Activated T-helper 1 cell treated with anti-CD3 and anti-CD28 coated beads, Interleukin-12 subunit alpha, Interleukin-12 subunit beta, Interleukin-2, Interleukin-4 antibody, amounts not matched to agents 30 ng/mL and 10 ng/mL and 1 ng/mL, durations not matched to agents 14 hours and 24 hours and 36 hours (primary cell): Measurements from ENCODE around the gene ADGB. TPM values are rescaled to one million over a fixed set of nuclear protein-coding genes. Genes with fewer than 3 reads are reported as not detected.
"Not testable (repeated sequence)": the region's sequence is repeated elsewhere in the genome, so short reads cannot be mapped to it uniquely, and the experiment has no call there.

Source experiments
- DNase-seq: peaks from one replicate; pipeline ENCODE4 v3.0.0; 2021; ENCODE audit warnings: low spot score
- H3K27ac Mint-ChIP-seq: one replicate; pipeline ENCODE4 v1.8.0; 2021; ENCODE audit warnings: mild to moderate bottlenecking, mixed read lengths
- H3K27me3 Mint-ChIP-seq: one replicate; pipeline ENCODE4 v1.8.0; 2022; ENCODE audit warnings: mild to moderate bottlenecking, moderate library complexity, mixed read lengths; ENCODE audit not compliant: insufficient read depth
- H3K36me3 Mint-ChIP-seq: one replicate; pipeline ENCODE4 v1.8.0; 2021; ENCODE audit warnings: low read depth, mixed read lengths
- H3K4me1 Mint-ChIP-seq: one replicate; pipeline ENCODE4 v1.8.0; 2021; ENCODE audit warnings: low read depth, mixed read lengths
- H3K4me3 Mint-ChIP-seq: one replicate; pipeline ENCODE4 v1.8.0; 2021; ENCODE audit warnings: mild to moderate bottlenecking, moderate library complexity, mixed read lengths
- H3K9me3 Mint-ChIP-seq: one replicate; pipeline ENCODE4 v1.8.0; 2021; ENCODE audit warnings: mixed read lengths
- intact Hi-C: fragments of 100-400 bp; cut with micrococcal nuclease; formaldehyde crosslinking; loops from one replicate; pipeline ENCODE4 v1.15.1; 2024
- total RNA-seq: library from RNA; stranded (reverse); gene quantifications from 2 replicates; pipeline ENCODE4 v1.2.3, GENCODE V29; 2022

ADGB gene
- total RNA-seq, 1 donor from 2014 or later: not detected

DNA sequence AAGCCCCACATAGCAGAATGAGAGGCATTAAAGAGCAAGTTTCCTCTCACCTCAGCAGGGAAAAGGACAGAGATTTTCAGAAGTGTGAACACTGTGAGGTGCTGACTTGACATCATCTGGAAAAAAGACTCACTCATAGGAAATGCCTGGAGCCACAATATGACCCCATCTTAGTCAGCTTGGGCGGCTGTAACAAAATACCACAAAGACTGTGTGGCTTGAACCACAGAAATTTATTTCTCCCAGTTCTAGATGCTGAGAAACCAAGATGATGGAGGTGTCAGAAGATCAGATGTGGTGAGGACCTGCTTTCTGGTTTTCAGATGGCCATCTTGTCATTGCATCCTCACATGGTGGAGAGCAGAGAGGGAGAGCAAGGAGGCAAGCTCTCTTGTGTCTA lies 253.1 kb downstream of the ADGB start:
- peaks cover 5% of the 10 kb centered on the region for H3K36me3 Mint-ChIP-seq
- peak overlapping the region; percentile 75 for H3K27ac Mint-ChIP-seq
- peaks cover 52% of the 10 kb centered on the region for H3K4me1 Mint-ChIP-seq
- DNase-seq: peak; percentile 22
- intact Hi-C loops: loop anchor here (1.0 to 10.0 kb wide), 9 partner anchors 24 to 1910 kb away; no protein-coding TSS in a partner anchor
- no peaks in the 10 kb centered on the region for H3K27me3 Mint-ChIP-seq
- peaks cover 39% of the 10 kb centered on the region for H3K9me3 Mint-ChIP-seq
- H3K4me3 Mint-ChIP-seq: no peak overlapping the region

DNA sequence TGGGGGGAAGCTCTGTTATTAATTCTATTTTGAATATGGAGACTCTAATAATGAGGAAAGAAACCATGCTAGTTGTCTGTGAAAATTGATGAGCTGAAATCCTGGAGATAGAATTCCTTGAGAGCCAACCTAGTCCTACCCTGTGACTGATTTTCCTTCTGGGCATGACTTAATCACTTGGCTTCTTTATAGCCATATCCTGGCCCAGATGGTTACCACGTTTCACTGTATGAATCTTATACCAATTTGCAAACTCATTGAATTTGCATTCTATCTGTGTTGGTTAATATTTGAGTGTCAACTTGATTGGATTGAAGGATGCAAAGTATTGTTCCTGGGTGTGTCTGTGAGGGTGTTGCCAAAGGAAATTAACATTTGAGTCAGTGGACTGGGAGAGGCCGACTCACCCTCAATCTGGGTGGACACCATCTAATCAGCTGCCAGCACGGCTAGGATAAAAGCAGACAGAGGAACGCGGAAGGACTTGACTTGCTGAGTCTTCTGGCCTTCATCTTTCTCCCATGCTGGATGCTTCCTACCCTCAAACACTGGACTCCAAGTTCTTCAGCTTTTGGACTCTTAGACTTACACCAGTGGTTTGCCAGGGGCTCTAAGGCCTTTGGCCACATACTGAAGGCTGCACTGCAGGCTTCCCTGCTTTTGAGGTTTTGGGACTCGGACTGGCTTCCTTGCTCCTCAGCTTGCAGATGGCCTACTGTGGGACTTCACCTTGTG lies 255.9 kb downstream of the ADGB start:
- Mint-ChIP-seq H3K9me3 (peaks cover 29% of the 10 kb centered on the region), H3K4me1 (peaks cover 62% of the 10 kb centered on the region)
- not testable (repeated sequence) for H3K27me3 Mint-ChIP-seq, DNase-seq, H3K27ac Mint-ChIP-seq, H3K36me3 Mint-ChIP-seq, H3K4me3 Mint-ChIP-seq
- intact Hi-C loops: loop anchor here (5.0 to 10.0 kb wide), 6 partner anchors 98 to 1908 kb away; partner anchors contain the start of gene SAMD5

DNA sequence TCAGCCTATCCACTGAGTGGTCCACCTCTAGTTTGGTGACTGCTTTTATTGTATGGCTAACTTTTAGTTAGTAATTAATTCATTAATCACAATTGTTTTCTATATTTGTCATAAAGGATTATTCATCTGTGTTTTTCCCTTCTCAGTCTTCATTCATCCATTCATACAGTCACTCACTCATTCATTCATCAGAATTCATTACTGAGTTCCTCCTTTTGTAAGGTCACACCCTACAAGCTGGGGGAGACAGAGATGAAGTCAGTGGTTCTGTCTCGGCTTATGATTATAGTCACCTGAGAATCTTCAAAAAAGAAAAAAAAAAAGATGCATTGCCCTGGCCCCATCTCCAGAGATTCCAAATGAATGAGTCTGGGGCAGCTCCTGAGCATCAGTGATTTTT lies 257.1 kb downstream of the ADGB start:
- no peak overlapping the region for H3K4me3 Mint-ChIP-seq
- H3K36me3 Mint-ChIP-seq: peaks cover 5% of the 10 kb centered on the region
- intact Hi-C loops: loop anchor here (1.0 to 10.0 kb wide), 7 partner anchors 20 to 1589 kb away; partner anchors contain the start of gene SAMD5
- H3K9me3 Mint-ChIP-seq: peaks cover 23% of the 10 kb centered on the region
- H3K4me1 Mint-ChIP-seq: peaks cover 51% of the 10 kb centered on the region
- no peak overlapping the region for H3K27ac Mint-ChIP-seq
- no peaks in the 10 kb centered on the region for H3K27me3 Mint-ChIP-seq
- DNase-seq: no peak

DNA sequence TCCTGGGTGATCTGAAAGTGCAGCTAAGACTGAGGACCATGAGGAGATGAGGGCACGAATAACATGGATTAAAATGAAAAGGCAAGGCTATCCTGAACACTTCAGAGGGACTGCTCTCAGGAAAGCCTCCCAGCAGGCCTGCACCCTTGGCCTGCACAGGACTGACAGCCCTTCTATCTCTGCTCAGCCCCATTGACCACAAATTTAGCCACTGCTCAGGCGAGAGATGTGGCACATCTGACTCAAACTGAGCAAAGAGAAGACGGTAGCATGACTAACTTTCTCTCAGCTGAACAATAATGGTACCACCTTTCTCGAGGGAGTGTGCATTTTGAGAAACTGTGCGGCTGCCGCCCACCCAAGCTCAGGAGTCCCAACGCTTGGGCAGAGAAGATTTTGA lies 257.5 kb downstream of the ADGB start:
- Mint-ChIP-seq H3K9me3 (peaks cover 23% of the 10 kb centered on the region), H3K27me3 (peaks cover 3% of the 10 kb centered on the region)
- intact Hi-C loops: loop anchor here (1.0 to 10.0 kb wide), 7 partner anchors 20 to 1589 kb away; partner anchors contain the start of gene SAMD5

DNA sequence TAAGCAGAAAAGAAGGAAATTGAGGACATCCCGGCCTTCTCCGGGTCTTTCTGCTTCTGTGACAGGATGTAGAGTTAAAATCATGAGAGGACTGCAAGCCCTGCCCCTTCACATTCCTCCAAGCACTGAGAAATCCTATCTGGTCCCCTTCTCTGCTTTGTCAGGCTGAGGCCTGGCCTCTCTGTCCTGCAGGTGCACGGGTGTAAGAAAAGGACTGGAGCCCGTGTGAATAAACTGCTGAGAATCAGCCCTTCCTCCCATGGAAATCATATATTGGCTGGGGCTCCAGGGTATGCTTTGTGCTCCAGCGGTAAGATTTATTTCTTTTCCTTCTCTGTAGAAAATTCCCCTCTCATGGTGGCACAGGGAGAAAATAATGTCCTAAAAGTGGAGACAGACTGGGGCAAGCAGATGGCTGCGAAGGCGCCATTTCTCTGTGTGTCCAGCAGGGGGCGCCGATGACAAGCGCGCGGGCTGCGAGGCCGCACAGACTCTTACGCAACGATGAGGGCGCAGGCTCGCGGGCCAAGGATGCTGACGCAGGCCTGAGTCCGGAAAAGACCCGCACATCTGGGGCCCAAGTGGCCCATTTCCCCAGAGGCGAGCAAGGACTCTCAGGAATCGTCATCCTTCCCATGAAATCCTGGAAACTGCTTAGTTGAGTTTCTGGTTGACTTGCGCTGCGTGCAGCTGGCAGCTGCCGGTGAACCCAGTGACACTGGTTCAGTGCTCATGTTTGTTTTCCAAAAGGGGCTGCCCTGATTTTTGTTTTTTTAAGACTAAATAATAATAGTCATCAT lies 258.6 kb downstream of the ADGB start:
- peaks cover 3% of the 10 kb centered on the region for H3K27me3 Mint-ChIP-seq
- peaks cover 2% of the 10 kb centered on the region for H3K36me3 Mint-ChIP-seq
- peak; percentile 66 for DNase-seq
- H3K4me1 Mint-ChIP-seq: peaks cover 36% of the 10 kb centered on the region
- H3K27ac Mint-ChIP-seq: peak overlapping the region; percentile 54
- peaks cover 14% of the 10 kb centered on the region for H3K9me3 Mint-ChIP-seq
- no peak overlapping the region for H3K4me3 Mint-ChIP-seq
- intact Hi-C loops: loop anchor here (1.0 to 10.0 kb wide), 8 partner anchors 95 to 1587 kb away; partner anchors contain the start of gene SAMD5

More for the DNA sequence above, 257.5 kb downstream of the ADGB start:
- DNase-seq: no peak
- Mint-ChIP-seq H3K36me3 (peaks cover 5% of the 10 kb centered on the region), H3K27ac (peak overlapping the region; percentile 53), H3K4me3 (peak overlapping the region; percentile 34), H3K4me1 (peaks cover 47% of the 10 kb centered on the region)

DNA sequence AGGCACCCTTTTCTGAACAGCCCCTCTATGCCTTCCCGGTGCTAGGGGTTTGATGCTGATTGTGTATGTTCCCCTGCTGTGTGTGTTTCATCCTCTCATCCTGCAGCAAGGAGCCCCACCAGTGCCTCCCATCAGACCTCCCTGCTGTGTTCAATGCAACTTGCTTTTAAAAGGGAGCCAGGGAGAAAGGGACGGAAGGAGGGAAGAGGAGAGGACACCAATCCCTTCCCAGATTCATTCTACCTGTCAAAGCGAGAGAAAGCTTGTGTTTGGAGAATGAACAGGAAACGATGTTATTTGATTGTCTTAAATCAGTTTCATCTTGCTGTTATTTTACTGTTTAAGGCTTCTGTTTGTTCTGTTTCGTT lies 259.2 kb downstream of the ADGB start:
- intact Hi-C loops: loop anchor here (1.0 to 10.0 kb wide), 8 partner anchors 94 to 1587 kb away; partner anchors contain the start of gene SAMD5
- peaks cover 2% of the 10 kb centered on the region for H3K36me3 Mint-ChIP-seq
- H3K4me1 Mint-ChIP-seq: peaks cover 31% of the 10 kb centered on the region
- peaks cover 3% of the 10 kb centered on the region for H3K27me3 Mint-ChIP-seq
- H3K4me3 Mint-ChIP-seq: peak overlapping the region; percentile 56
- no peak for DNase-seq
- H3K27ac Mint-ChIP-seq: no peak overlapping the region
- peaks cover 8% of the 10 kb centered on the region for H3K9me3 Mint-ChIP-seq

DNA sequence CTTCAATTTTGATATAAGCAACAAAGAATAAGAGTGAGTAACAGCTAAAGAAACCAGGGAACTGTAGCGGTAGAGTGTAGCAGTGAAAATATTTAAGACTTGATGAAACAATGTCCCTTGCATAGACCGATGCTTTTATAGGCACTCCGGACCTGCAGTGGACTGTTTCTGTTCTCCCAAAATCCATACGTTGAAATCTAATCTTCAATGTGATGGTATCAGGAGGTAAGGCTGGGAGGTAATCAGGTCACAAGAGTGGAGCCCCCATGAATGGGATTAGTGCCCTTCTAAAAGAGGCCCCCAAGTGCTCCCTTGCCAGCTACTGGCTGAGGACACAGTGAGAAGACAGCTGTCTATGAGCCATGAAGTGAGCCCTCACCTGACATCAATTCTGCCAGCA lies 260.4 kb downstream of the ADGB start:
- peaks cover 3% of the 10 kb centered on the region for H3K27me3 Mint-ChIP-seq
- DNase-seq: no peak
- H3K27ac Mint-ChIP-seq: no peak overlapping the region
- intact Hi-C loops: loop anchor here (5.0 to 10.0 kb wide), 3 partner anchors 93 to 1586 kb away; partner anchors contain the start of gene SAMD5
- H3K4me3 Mint-ChIP-seq: no peak overlapping the region
- no peaks in the 10 kb centered on the region for H3K36me3 Mint-ChIP-seq
- H3K9me3 Mint-ChIP-seq: no peaks in the 10 kb centered on the region
- H3K4me1 Mint-ChIP-seq: peaks cover 23% of the 10 kb centered on the region

DNA sequence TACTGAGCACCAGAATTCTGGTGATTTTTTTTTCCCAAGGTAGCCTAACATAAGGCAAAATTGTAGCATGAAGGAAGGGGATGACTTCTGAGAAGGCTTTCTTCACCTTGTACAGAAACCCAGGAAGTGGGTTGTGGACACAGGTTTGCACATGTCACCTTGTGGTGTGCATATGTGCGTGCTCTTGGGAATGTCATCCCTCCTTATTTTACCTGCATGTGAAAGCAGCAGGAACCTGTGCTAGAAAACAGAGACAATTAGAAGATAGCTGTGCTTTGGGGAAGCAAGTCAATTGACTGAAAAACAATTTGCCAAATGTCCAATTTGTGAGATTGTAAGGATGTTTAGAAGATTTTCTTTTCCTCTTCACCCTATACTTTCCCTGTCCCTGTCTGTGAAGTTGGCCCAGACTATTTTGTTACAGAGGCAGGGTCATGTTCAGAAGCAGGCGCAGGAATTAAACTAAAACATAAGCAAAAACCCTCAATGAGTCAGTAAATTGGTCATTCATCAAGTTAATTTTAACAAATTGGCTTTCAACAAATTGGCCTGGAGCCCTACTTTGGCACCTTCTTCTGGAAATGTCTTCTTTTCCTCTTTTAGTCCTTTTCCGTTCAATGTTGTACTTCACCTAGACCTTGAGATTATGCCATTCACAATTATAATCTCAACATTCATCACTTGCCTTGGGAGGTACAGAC lies 261.2 kb downstream of the ADGB start:
- H3K36me3 Mint-ChIP-seq: no peaks in the 10 kb centered on the region
- H3K27me3 Mint-ChIP-seq: peaks cover 3% of the 10 kb centered on the region
- peaks cover 23% of the 10 kb centered on the region for H3K4me1 Mint-ChIP-seq
- intact Hi-C loops: loop anchor here (5.0 to 10.0 kb wide), 3 partner anchors 92 to 1585 kb away; partner anchors contain the start of gene SAMD5
- no peaks in the 10 kb centered on the region for H3K9me3 Mint-ChIP-seq
- H3K4me3 Mint-ChIP-seq: no peak overlapping the region
- no peak for DNase-seq
- no peak overlapping the region for H3K27ac Mint-ChIP-seq

DNA sequence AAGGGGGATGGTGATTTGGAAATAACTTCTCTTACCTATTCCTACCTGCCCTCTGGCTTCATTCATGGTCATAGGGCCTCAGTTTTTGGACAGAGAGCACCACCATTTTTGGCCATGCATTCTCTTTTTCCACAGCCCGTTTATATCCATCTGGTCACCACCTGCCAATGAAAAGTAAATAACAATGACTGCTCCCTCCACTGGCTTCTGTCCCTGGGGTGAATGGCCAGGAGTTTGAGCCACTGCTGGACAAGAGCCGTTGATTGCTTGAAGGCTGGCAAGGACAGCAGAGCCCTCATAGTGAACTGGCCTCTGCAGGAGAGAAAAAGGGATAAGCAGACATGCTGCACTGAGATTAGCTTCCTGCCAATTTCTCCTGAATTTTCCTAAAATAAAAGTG lies 261.8 kb downstream of the ADGB start:
- no peaks in the 10 kb centered on the region for H3K36me3 Mint-ChIP-seq
- no peak for DNase-seq
- no peak overlapping the region for H3K4me3 Mint-ChIP-seq
- H3K27me3 Mint-ChIP-seq: peaks cover 3% of the 10 kb centered on the region
- H3K4me1 Mint-ChIP-seq: peaks cover 21% of the 10 kb centered on the region
- intact Hi-C loops: no loop called here
- no peaks in the 10 kb centered on the region for H3K9me3 Mint-ChIP-seq
- H3K27ac Mint-ChIP-seq: no peak overlapping the region

DNA sequence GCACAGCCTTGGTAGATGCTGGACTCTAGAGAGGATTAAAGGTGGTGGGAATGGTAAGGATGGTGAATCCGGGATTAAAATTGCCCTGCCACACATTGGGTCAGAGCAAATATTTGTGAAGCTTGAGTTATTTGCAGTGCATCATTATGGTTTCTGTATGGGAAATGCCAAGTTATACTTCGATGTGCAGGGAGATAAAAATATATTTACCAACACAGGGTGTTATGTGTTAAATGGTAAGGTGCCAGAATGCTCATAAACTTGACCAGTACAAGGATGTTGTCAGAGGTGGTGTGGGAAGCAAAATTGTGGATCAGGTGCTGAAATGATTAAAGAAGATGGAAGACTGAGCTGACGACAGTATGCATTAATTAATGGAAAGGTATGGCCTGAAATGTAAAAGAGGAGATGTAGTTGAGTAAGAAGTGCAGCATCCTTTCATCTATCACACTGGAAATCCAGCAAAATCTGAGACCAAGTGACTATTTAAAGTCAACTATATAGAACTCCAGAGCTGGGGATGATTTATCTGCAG lies 262.3 kb downstream of the ADGB start:
- peaks cover 3% of the 10 kb centered on the region for H3K27me3 Mint-ChIP-seq
- intact Hi-C loops: no loop called here
- DNase-seq: no peak
- no peak overlapping the region for H3K27ac Mint-ChIP-seq
- no peaks in the 10 kb centered on the region for H3K9me3 Mint-ChIP-seq
- no peaks in the 10 kb centered on the region for H3K36me3 Mint-ChIP-seq
- H3K4me3 Mint-ChIP-seq: no peak overlapping the region
- H3K4me1 Mint-ChIP-seq: peaks cover 16% of the 10 kb centered on the region

DNA sequence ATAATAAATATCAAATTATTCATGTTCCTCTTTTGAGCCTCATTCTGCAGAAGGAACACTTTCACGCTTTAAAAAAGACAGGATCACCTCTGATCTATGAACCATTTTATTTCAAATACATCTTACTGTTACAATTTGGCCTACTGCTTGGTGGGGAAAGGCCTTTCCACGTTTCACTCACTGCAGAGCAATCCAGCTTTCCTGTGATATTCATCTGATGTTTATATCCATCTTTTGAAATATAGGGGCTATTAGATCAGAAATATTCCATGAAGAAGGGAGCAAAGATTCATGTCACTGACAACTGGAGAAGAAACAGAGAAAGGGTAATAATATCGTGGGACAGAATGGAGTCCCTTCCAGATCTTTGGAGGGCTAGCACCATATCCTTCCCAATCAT lies 262.9 kb downstream of the ADGB start:
- H3K27ac Mint-ChIP-seq: no peak overlapping the region
- H3K4me3 Mint-ChIP-seq: no peak overlapping the region

DNA sequence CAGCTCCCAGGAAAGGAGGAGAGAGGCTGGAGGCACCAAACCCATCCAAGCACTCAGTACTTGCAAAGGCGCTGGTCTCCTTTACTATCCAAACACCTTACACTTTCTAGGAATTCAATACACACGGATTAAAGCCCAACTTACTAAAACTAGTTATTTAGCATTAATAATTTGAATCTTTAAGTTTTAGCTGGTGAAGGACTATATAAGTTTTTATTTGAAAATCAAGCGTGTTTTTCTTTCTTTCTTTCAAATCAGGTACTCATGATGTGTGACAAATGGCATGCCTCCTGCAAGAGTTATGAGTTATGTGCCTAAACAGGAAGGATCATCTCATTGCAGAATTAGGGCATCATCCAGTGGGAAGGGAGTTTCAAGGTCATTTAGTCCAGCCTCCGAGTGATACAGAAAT lies 263.7 kb downstream of the ADGB start:
- Mint-ChIP-seq H3K4me1 (peaks cover 6% of the 10 kb centered on the region), H3K27ac (no peak overlapping the region), H3K4me3 (no peak overlapping the region), H3K27me3 (peaks cover 3% of the 10 kb centered on the region), H3K9me3 (no peaks in the 10 kb centered on the region), H3K36me3 (no peaks in the 10 kb centered on the region)
- DNase-seq: no peak
- intact Hi-C loops: no loop called here

More for the DNA sequence above, 262.9 kb downstream of the ADGB start:
- no peak for DNase-seq
- Mint-ChIP-seq H3K4me1 (peaks cover 10% of the 10 kb centered on the region), H3K9me3 (no peaks in the 10 kb centered on the region), H3K27me3 (peaks cover 3% of the 10 kb centered on the region), H3K36me3 (no peaks in the 10 kb centered on the region)
- intact Hi-C loops: no loop called here
